GM18519 (cell line): ENCODE results near the gene SZRD1.

ENCODE experiments used
- ATAC-seq: cut with Tn5 transposase; IDR thresholded peaks from one replicate; pipeline ENCODE4 v1.9.1; 2021; ENCODE audit warnings: mild to moderate bottlenecking, moderate library complexity; ENCODE audit not compliant: unreplicated experiment, low FRiP score

Gene SZRD1

GRCh38 chr1:16393570-16394521 is 26.8 kb downstream of the SZRD1 start:
- no peak for ATAC-seq

- ATAC-seq: no peak
Observed at GRCh38 chr1:16394977-16395376, 27.9 kb downstream of the SZRD1 start.

- no peak for ATAC-seq
Observed at GRCh38 chr1:16396591-16396990, 29.5 kb downstream of the SZRD1 start.

GRCh38 chr1:16397120-16397519 is 30.1 kb downstream of the SZRD1 start:
- ATAC-seq: no peak

GRCh38 chr1:16398371-16398953 is 31.4 kb downstream of the SZRD1 start:
- ATAC-seq: no peak

- no peak for ATAC-seq
Observed at GRCh38 chr1:16402742-16403141, 35.7 kb downstream of the SZRD1 start.

GRCh38 chr1:16405441-16405840 is 38.4 kb downstream of the SZRD1 start:
- no peak for ATAC-seq

- no peak for ATAC-seq
Observed at GRCh38 chr1:16406868-16407267, 39.8 kb downstream of the SZRD1 start.

GRCh38 chr1:16409536-16410152 is 42.6 kb downstream of the SZRD1 start:
- ATAC-seq: no peak

- ATAC-seq: no peak
Observed at GRCh38 chr1:16410803-16411202, 43.8 kb downstream of the SZRD1 start.

- no peak for ATAC-seq
Observed at GRCh38 chr1:16413191-16413590, 46.1 kb downstream of the SZRD1 start.

- ATAC-seq: no peak
Observed at GRCh38 chr1:16418823-16419425, 51.9 kb downstream of the SZRD1 start.

- ATAC-seq: no peak
Observed at GRCh38 chr1:16420424-16421118, 53.5 kb downstream of the SZRD1 start.

- no peak for ATAC-seq
Observed at GRCh38 chr1:16421201-16421600, 54.2 kb downstream of the SZRD1 start.

- ATAC-seq: no peak
Observed at GRCh38 chr1:16422041-16422440, 55.0 kb downstream of the SZRD1 start.

- no peak for ATAC-seq
Observed at GRCh38 chr1:16425125-16426025, 58.3 kb downstream of the SZRD1 start.

- no peak for ATAC-seq
Observed at GRCh38 chr1:16430606-16431005, 63.6 kb downstream of the SZRD1 start.

- ATAC-seq: no peak
Observed at GRCh38 chr1:16433030-16433429, 66.0 kb downstream of the SZRD1 start.

GRCh38 chr1:16434007-16434406 is 67.0 kb downstream of the SZRD1 start:
- no peak for ATAC-seq
